GM18499 (cell line): Measurements from ENCODE around the gene NFIA.
"Not testable (repeated sequence)": the region's sequence is repeated elsewhere in the genome, so short reads cannot be mapped to it uniquely, and the experiment has no call there.

Experiments
- ATAC-seq: cut with Tn5 transposase; IDR thresholded peaks from one replicate; pipeline ENCODE4 v1.9.1; 2021; ENCODE audit warnings: moderate number of reproducible peaks; ENCODE audit not compliant: insufficient read depth, unreplicated experiment

NFIA gene

GRCh38 chr1:61058483-61059245 lies 23.7 kb upstream of the NFIA start:
- no peak for ATAC-seq

GRCh38 chr1:61061601-61062000 lies 20.8 kb upstream of the NFIA start:
- ATAC-seq: not testable (repeated sequence)

- ATAC-seq: no peak
Observed at GRCh38 chr1:61064673-61065072, 17.7 kb upstream of the NFIA start.

GRCh38 chr1:61067446-61068019 lies 14.8 kb upstream of the NFIA start:
- ATAC-seq: no peak

- ATAC-seq: no peak
Observed at GRCh38 chr1:61070054-61070453, 12.3 kb upstream of the NFIA start.

- ATAC-seq: no peak
Observed at GRCh38 chr1:61071205-61072130, 10.9 kb upstream of the NFIA start.

GRCh38 chr1:61073871-61074270 lies 8.5 kb upstream of the NFIA start:
- no peak for ATAC-seq

GRCh38 chr1:61075833-61076232 lies 6.5 kb upstream of the NFIA start:
- ATAC-seq: not testable (repeated sequence)

- ATAC-seq: peak; percentile 47
Observed at GRCh38 chr1:61076728-61077675, 5.4 kb upstream of the NFIA start.

GRCh38 chr1:61077676-61078541 lies 4.5 kb upstream of the NFIA start:
- ATAC-seq: peak; percentile 44

GRCh38 chr1:61078618-61079295 lies 3.6 kb upstream of the NFIA start:
- ATAC-seq: no peak

- no peak for ATAC-seq
Observed at GRCh38 chr1:61079296-61079897, 3.0 kb upstream of the NFIA start.

- no peak for ATAC-seq
Observed at GRCh38 chr1:61079898-61080336, 2.4 kb upstream of the NFIA start.

GRCh38 chr1:61080413-61081143 lies 1.8 kb upstream of the NFIA start:
- ATAC-seq: no peak

- no peak for ATAC-seq
Observed at GRCh38 chr1:61081144-61081685, 1.1 kb upstream of the NFIA start.

GRCh38 chr1:61081686-61082310 lies 563 bp upstream of the NFIA start:
- ATAC-seq: no peak
